GM18502 (cell line): ENCODE measurements around the gene ARNT2.

ENCODE experiments used
- ATAC-seq: cut with Tn5 transposase; IDR thresholded peaks from one replicate; pipeline ENCODE4 v1.9.1; 2021; ENCODE audit warnings: mild to moderate bottlenecking; ENCODE audit not compliant: unreplicated experiment, poor library complexity

Gene ARNT2

GRCh38 chr15:80485370-80486164 lies 81.4 kb downstream of the ARNT2 start:
- no peak for ATAC-seq

- no peak for ATAC-seq
Measured at GRCh38 chr15:80487839-80488390, 83.7 kb downstream of the ARNT2 start.

DNA sequence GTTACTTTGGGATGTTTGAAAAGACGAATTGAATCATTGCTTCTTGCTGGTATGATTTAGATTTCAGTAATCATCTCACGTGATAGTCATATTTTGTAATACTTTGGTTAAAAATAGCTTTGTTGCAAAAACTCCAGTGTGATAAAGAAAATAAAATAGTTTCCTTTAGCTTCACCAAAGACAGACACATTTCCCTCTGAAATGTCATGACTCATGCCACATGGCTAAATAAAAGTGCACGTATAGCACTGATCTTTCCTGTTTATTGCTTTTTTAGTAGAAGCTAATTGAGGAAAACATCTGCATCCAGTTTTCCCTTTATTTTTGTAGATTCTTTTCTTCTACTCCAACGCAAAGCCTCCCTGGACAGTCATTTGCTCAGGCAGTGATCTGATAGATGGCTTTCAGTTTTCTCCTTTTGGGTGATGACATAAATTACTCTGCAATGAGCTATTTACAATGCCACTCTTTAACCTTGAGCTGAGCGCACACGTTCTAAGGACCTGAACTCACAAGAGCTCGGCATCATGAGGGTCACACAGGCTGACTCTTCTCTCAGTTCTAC lies 84.9 kb downstream of the ARNT2 start:
- ATAC-seq, result no peak

- ATAC-seq, result no peak
Measured at GRCh38 chr15:80490431-80490990, 86.3 kb downstream of the ARNT2 start.

- no peak for ATAC-seq
Measured at GRCh38 chr15:80491163-80491847, 87.1 kb downstream of the ARNT2 start.

- ATAC-seq, result no peak
Measured at GRCh38 chr15:80492409-80492808, 88.2 kb downstream of the ARNT2 start.

- ATAC-seq, result no peak
Measured at GRCh38 chr15:80492874-80493273, 88.7 kb downstream of the ARNT2 start.

DNA sequence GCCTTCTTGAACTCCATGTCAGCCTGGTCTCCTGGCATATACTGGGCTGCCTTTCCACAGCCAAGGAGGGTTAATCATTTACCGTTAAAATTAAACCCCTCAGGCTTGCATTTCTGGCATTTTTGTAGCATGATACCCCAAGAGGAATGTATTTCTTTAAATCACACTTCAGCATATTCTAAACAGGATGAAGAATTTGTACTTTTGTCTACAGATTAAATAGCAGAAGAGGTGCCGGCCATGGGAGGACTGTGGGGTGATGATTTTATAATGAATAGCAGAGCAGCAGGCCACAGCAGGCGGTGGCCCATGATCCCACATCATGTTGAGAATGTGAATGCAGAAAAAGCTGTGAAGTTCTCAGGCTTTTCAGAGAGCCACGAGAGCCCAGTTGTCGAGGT lies 90.2 kb downstream of the ARNT2 start:
- no peak for ATAC-seq

DNA sequence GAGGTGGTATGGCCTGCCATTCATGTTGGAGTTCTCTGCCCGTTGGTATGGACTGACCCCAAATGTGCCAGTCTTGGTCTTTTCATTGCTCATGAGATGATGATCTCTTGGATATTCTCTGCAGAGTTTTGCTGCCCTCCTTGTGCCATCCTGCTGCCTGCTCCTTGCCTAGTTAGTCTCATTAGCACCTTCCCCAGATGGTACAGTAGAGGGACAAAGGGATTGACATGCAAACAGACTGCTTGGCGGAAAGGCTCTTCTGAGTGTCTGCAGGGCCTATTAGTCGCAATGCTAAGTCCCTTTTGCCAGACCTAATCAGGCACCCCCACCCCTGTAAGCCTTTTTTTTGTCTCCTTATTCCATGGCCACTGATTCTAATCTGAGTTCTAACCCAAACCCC lies 90.6 kb downstream of the ARNT2 start:
- no peak for ATAC-seq

DNA sequence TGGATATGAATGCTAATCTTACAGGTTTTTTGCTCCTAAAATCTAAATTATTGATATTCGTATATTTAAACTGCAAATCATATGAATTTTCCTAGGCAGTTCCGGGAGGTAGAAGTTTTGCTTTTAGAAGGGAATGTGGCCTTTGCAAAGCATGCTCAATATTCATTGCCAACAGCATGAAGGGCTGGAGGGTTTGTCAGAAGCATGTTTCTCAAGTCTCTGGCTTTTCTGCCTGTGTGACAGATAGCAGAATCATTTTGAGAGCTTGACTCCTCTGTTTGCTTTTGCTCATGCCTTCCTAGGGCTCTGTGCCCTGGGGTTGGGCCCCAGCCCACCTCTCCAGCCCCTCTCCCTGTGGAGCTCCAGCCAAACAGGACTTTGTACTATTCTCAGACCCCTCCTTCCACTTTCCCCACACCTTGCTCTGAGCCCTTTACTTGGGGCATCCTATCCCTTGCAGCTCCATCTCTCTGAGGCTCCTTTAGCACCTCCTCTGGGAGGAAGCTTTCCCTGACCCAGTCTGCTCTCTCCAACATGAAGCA lies 91.3 kb downstream of the ARNT2 start:
- ATAC-seq, result no peak

GRCh38 chr15:80496096-80496495 lies 91.9 kb downstream of the ARNT2 start:
- ATAC-seq, result no peak

DNA sequence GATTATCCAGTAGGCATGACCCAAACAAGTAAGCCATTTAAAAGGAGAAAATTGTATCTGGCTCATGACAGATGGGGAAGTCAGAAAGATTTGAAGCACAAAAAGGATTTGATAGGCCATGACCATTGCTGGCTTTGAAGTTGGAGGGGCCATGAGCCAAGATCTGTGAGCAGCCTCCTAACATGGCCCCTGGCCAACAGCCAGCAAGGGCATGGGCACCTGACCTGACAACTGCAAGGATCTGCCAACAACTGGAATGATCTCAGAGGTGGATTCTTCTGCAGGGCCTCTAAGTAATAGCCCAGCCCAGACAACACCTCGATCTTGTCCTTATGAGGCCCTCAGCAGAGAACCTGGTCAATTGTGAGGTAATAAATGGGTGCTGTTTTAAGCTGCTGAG lies 93.0 kb downstream of the ARNT2 start:
- ATAC-seq, result no peak

DNA sequence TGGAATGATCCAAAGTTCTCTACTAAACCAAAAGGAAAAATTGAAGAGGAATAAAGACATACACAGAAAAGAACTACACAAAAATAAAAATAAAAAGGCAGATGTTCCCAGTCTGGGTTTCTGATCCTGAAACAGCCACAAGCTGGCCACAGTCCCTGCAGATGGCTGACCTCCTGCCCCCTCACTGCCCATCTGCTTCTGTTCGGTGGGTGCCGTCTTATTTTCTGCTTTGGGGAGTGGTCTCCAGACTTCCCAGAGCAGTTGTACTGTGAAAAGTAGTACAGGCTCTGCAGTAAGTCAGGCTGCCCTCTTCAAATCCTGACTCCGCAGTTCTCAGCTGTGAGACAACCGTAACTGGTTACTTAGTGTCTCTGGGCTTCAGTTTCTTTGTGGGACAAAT lies 94.5 kb downstream of the ARNT2 start:
- ATAC-seq, result no peak

DNA sequence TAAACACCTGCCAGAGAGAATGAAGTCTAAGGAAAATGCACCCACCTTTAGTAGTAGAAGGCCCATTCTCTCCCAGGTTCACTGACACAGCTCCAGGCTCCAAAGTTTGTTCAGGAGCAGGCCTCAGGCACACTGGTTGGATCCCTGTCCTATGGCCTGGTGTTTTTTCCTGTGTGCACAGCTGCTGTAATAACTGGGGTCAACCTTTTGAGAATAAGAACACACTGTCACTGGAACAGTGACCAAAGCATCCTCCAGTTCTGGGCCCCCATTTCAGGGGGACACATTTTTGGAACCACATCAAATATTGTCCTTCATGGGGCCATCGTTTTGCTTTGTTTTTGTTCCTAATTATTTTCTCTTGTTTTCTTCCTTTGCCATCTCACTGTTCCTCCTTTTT lies 95.8 kb downstream of the ARNT2 start:
- ATAC-seq, result no peak

DNA sequence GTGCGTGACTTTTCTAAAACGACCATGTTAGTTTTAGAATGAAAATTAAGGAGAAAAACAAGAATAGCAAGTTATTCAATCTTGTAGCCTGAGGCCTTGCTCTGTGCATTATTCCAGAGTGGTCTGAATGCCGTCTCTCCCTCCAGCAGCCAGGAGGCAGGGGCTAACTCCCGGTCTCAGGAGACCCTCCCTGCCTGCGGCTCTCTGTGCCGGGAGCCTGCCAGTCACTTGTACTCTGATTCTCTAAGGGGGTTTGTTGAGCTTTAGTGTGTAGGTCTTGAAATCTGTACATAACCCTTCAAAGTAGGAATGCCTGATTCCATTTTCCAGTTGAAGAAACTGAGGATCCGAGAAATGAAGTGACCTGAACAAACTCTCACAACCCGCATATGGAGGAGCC lies 97.3 kb downstream of the ARNT2 start:
- no peak for ATAC-seq

- no peak for ATAC-seq
Measured at GRCh38 chr15:80502782-80503181, 98.6 kb downstream of the ARNT2 start.

GRCh38 chr15:80503319-80503952 lies 99.3 kb downstream of the ARNT2 start:
- no peak for ATAC-seq

DNA sequence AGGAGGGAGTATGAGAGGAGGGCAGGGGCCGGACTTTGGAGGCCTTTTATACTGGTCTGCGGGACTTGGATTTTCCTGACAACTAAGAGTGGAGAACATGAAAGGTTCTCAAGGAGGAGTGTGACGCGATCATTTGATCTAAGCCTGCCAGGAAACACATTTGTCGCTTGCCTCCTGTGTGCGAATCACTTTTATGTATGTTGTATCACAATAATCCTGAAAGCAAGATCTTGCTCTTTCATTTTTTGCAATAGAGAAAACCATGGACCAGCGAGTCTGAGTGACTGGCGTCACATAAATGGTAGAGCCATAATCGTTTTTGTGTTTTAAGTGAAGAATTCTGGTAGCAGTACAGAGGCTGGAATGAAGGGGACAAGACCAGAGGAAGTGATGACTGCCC lies 100.7 kb downstream of the ARNT2 start:
- no peak for ATAC-seq

DNA sequence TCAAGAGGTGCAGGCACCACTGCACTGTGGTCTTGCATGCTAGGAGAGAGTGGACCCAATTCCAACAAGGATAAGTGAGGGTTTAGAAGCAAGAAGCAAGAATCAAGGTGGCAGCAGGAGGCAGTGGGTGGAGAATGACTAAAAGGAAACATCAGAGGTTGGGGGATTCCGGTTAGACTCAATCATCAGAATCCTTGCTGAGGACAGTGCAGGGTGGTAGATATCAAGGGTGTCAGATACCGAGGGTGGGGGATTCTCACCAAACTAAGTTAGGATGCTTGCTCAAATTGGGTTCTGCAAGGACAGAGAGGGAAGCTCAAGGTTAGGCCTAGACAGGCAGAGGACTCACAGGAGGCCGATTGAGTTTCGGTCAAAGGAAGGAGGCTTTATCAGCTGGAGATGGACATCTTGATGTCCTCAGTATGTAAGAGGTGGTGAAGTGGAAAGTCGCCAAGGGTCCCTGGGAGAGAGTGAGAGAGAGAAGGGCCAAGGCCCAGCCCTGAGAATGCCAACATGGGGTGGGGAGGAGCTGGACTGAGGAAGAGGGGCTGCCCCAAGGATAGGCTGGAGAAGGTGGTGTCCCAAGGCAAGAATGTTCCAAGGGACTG lies 102.2 kb downstream of the ARNT2 start:
- no peak for ATAC-seq

GRCh38 chr15:80507131-80507530 lies 102.9 kb downstream of the ARNT2 start:
- no peak for ATAC-seq
